Breast epithelium (tissue), 3 donors: ENCODE measurements around the gene CHMP1A.

Experiments used
- POLR2AphosphoS5 ChIP-seq, 3 donors: sonication (generic); formaldehyde crosslinking; IDR thresholded peaks; one replicate each; pipeline ENCODE4 v1.6.1; 2017; ENCODE audit warnings: antibody characterized with exemption in 3 of 3
- TF ChIP-seq, protein P1 (sequence below), 3 donors: fragments of 450-650 bp; IDR thresholded peaks; one replicate each; pipeline ENCODE4 v1.5.1; 2016 to 2017; ENCODE audit warnings: antibody characterized with exemption in 3 of 3, mild to moderate bottlenecking in 3 of 3, moderate library complexity in 3 of 3

GRCh38 chr16:89595330-89596060 lies 62.0 kb downstream of the CHMP1A start:
- TF ChIP-seq, protein P1, sequence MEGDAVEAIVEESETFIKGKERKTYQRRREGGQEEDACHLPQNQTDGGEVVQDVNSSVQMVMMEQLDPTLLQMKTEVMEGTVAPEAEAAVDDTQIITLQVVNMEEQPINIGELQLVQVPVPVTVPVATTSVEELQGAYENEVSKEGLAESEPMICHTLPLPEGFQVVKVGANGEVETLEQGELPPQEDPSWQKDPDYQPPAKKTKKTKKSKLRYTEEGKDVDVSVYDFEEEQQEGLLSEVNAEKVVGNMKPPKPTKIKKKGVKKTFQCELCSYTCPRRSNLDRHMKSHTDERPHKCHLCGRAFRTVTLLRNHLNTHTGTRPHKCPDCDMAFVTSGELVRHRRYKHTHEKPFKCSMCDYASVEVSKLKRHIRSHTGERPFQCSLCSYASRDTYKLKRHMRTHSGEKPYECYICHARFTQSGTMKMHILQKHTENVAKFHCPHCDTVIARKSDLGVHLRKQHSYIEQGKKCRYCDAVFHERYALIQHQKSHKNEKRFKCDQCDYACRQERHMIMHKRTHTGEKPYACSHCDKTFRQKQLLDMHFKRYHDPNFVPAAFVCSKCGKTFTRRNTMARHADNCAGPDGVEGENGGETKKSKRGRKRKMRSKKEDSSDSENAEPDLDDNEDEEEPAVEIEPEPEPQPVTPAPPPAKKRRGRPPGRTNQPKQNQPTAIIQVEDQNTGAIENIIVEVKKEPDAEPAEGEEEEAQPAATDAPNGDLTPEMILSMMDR (IDR thresholded peaks at IDR 0.05) = no peak
- no peak for TF ChIP-seq POLR2AphosphoS5 (IDR thresholded peaks at IDR 0.05)
